HG02759 (cell line): ENCODE measurements around the gene TAF5L.
A peak's percentile ranks its signal among the peaks of the same experiment; 100 is the strongest.
"Not testable (repeated sequence)": the region's sequence is repeated elsewhere in the genome, so short reads cannot be mapped to it uniquely, and the experiment has no call there.

ENCODE experiments used
- ATAC-seq: cut with Tn5 transposase; IDR thresholded peaks from one replicate; pipeline ENCODE4 v1.9.1; 2021; ENCODE audit warnings: mild to moderate bottlenecking, moderate library complexity; ENCODE audit not compliant: unreplicated experiment

The TAF5L gene

DNA sequence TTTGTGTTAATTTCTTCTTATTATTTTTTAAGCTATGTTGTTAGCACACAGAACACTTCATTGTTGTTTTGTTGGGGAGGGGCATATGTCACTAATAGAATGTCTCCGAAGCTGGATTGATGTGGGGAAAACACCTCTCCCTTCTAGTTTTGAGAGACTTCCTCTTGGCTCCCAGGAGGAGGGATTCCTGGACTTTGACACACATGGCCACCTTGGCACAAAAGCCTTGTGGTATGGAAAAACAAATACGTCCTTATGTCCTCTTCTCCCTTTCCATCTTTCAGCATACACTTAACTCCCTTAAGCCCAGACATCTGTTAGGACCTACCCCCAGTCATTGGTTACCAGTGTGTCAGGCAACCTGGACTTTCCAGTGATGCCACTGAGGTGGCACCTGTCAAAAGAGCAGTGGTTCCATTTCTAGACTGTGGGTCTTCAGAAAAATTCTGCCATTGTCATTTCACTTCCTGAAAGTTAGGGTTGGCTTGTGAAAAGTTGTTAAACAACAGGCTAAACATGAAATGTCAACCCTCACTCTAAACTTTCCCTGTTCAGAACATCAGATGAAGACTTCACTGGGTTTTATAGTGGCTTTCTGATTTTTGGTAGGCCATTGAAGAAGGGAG lies 54.9 kb downstream of the TAF5L start:
- ATAC-seq: no peak

GRCh38 chr1:229570305-229570704 lies 55.6 kb downstream of the TAF5L start:
- no peak for ATAC-seq

DNA sequence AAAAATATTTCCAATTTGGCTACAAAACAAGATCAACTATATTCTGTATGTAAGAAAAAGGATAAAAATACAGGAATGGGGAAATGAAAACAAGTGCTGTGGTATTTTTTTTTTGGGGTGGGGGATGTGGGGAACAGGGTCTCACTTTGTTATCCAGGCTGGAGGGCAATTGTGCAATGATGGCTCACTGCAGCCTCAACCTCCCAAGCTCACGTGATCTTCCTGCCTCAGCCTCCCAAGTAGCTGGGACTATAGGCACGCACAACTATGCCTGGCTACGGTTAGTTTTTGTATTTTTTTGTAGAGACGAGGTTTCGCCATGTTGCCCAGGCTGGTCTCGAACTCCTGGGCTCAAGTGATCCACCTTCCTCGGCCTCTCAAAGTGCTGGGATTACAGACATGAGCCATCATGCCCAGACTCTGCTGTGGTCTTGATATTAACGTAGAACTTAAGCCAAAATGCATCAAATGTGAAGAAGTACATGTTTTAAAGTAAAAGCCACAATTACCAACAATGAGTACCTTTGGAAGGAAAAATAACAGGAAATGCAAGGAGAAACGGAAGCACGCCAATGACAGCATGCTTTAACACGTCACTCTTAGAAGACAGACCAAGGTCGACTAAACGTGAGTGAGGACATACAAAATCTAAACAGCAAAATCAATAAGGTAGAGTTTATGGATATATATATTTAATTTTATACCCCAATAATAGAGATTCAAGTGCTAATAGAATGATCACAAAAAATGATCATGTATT lies 58.6 kb downstream of the TAF5L start:
- no peak for ATAC-seq

DNA sequence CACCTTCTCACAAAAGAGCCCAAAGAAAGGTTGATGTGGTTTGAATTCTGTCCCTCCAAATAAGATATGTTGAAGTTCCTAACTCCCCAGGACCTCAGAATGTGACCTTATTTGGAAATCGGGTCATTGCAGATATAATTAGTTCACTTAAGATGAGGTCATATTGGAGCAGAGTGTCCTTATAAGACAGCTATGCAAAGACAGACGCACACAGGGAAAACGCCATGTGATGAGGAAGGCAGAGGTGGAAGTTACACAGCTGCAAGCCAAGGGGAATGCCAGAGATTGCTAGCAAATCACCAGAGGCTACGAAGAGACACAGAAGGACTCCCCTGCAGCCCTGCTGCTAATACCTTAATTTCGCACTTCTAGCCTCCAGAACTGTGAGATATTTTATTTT lies 62.2 kb downstream of the TAF5L start:
- no peak for ATAC-seq

- no peak for ATAC-seq
Measured at GRCh38 chr1:229563241-229563640, 62.7 kb downstream of the TAF5L start.

GRCh38 chr1:229562686-229563085 lies 63.2 kb downstream of the TAF5L start:
- ATAC-seq: no peak

GRCh38 chr1:229561141-229561540 lies 64.8 kb downstream of the TAF5L start:
- ATAC-seq: no peak

DNA sequence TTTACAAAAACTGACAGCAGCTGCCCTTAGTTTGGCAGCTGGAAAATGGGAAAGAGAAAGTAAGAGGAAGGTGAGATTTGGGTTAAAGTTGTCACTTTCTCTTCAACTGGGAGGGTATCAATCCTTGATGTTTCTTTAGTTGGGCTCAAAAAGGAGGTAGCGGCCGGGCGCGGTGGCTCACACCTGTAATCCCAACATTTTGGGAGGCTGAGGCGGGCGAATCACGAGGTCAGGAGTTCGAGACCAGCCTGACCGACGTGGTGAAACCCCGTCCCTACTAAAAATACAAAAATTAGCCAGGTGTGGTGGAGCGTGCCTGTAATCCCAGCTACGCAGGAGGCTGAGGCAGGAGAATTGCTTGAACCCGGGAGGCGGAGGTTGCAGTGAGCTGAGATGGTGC lies 65.8 kb downstream of the TAF5L start:
- ATAC-seq: not testable (repeated sequence)

DNA sequence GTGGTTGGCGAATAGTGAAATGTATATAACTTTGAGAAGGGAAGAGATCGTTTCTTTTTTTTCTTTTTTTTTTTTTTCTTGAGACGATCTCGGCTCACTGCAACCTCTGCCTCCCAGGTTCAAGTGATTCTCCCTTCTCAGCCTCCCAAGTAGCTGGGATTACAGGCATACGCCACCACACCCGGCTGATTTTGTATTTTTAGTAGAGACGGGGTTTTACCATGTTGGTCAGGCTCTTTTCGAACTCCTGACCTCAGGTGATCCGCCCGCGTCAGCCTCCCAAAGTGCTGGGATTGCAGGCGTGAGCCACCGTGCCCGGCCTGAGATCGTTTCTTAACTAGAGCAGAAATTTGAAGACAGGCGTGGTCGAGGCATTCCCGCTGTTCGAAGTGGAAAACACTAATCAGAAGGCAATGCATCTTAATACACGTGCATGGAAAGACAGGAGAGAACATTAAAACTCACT lies 66.6 kb downstream of the TAF5L start:
- not testable (repeated sequence) for ATAC-seq

DNA sequence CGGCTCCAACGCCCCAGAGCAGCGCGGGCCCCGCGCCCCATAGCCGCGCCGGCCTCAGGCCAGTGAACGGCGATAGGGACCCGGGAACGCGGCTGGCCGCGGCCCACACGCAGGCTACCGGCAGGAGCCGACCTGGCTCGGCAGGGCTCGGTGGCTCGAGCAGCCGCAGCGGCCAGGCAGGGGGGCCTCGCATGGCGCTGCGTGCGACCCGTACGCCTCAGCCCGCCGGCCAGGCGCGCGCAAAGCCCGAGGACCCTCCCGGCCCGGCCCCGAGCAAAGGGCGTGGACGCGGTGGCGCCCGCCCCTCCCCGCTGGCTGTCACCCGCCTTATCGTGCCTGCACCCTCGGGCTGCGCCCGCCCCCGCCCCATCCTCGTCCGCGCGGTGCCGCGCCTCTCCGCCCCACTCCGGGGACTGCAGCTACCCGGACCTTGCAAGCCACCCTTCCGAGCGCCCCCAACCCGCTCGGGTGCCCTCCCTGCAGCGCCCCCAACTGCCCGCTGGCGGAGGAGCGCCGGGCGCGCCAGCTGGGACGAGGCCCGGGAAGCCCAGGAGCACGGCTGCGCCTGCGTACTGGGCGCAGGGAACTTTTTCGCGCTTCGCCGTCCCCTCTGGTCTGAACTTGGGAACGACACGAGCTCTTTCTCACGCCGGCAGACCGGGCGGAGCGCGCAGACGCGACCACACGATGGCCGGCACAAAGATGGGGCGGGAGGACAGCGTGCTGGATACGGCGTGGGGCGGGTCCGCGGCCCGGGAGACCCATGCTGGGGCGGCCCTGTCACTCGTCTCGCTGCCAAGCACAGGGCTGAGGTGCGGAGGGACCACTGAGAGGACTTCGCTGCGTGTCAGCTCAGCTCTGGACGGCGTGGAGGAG lies 67.2 kb downstream of the TAF5L start, which contains the start of gene ABCB10:
TSS of gene ABCB10 (minus strand) at position 248 of the 876 bp plus-strand sequence. CDS start at position 193, 55 bp downstream.
- peak; percentile 79 for ATAC-seq

DNA sequence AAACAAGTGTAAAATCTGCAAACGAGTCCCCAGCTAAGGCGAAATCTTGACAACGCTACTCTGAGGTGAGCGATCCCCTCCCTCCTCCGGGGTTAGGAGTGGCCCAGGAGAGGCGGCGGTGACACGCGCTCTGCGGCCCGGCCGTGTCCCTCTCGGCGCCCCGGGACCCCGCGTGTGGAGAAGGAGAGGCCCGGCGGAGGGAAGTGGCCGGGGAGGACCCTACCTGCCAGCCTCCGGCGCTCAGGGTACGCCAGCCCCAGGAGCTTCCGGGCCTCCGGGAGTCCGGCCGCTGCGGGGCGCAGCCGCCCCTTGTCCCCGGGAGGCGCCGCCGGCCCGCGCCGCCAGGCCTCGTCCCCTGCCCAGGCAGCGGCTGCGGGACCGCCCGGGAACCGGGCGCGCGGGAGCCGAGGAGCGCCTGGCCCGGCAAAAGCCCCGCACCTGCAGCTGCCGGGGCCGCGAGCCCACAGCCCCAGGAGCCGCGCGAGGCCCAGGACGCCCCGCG lies 68.0 kb downstream of the TAF5L start:
- ATAC-seq: peak; percentile 34

- no peak for ATAC-seq
Measured at GRCh38 chr1:229557200-229557850, 68.6 kb downstream of the TAF5L start.

DNA sequence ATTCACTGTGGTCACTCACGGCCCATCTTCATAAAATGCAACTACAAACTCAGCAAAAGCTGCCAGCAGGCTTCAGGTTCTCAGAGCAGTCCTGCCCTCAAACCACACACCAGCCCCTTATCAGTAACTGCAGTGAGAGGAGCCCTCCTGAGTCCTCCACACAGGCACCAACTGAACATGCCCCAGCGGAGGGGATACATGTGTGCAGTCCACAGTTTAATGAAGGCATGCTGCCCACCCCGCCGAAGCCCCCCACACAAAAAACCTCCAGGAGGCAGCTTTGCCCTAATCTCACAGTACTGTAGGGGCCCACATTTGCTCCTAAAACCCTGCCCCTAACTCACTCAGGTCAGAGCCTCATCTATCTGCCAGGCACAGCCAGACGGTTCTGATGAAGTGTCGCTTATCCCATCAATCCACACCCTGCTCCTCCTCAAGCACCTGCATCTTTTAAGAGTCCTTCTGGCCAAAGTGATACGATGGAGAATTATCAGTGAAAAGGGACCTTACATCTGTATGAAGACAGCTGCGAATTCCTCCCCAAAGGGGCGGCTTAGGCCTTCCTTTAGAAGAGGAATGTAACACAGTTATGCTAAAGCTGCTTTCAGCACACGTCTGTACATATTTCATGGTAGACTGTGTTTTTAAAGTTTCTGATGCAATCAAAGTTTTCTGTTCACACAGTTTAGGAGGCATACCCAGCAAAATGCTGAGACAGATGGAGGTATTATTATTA lies 70.9 kb downstream of the TAF5L start:
- no peak for ATAC-seq

DNA sequence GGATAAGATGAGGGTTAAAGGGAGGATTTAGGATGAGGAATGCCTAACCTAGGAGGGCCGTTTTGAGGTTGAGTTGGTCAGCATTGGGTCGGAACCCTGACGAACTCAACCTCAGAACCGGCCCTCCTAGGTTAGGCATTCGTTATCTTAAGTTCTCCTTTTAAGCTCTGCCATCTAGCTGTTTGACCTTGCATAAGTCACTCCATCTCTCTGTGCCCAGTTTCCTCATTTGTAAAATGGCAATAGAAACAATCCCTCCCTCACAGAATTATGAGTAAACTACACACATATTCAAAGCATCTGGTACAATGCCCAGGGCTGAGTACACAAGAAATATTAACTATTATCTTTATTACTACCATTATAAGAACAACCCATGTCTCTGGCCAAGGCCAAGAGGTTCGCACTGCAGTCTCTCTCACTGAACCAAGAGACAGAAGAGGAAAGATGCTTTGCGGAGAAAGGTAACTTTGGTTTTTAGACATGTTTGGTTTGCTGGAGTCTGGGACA lies 72.2 kb downstream of the TAF5L start:
- ATAC-seq: no peak

- ATAC-seq: no peak
Measured at GRCh38 chr1:229552732-229553131, 73.2 kb downstream of the TAF5L start.

DNA sequence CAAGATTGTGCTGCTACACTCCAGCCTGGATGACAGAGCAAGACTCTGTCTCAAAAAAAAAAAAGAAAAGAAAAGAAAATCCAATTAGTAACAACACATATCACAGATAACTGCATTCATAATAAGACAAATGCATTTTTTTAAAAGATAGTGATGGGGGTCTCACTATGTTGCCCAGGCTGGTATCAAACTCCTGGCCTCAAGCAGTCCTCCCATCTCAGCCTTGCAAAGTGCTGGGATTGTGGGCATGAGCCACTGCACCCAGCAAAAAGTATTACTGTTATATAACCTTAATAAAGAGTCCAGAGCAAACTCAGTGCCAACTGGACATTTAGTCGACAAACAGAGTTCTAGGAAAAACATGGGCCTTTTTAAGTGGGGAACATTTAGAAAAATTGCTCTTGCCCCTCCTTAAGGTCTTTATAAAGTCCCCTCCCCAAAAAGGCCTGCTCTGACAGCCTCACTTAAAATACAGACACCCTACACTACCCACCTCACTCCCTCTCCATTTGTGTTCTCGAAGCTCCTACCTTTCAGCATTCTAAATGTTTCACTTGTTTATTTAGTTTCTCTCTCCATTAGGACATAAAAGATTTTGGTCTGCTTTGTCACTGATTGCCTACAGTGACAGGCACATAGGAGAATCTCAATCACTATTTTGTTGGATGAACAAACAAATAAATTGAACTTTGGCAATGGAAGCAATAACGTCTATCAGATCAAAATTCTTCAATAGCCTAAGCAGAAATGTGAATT lies 74.9 kb downstream of the TAF5L start:
- ATAC-seq: no peak

DNA sequence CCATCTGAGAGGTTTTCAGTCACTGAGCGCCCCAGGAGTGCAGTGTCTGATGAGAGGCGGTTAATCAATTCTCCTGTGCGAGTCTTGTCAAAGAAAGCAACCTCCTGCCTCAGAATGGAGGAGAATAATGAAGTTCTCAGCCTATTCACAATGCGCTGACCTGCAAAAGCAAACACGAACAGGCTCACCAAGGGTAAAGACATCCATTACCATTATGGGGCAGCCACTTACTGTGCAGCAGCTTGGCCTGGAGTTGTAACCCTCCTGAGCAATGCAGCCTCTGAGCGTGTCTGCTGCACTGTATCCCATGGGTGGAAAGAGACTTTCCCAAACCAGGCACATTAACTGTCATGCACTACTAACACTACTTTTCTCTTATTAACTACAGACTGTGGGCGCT lies 78.4 kb downstream of the TAF5L start:
- no peak for ATAC-seq

- ATAC-seq: no peak
Measured at GRCh38 chr1:229544587-229544986, 81.3 kb downstream of the TAF5L start.
